HG02642 (cell line): Measurements from ENCODE around the gene B3GNT3.
"Not testable (repeated sequence)": the region's sequence is repeated elsewhere in the genome, so short reads cannot be mapped to it uniquely, and the experiment has no call there.

Source experiments
- ATAC-seq: cut with Tn5 transposase; IDR thresholded peaks from one replicate; pipeline ENCODE4 v1.9.1; 2021; ENCODE audit warnings: mild to moderate bottlenecking; ENCODE audit not compliant: unreplicated experiment, poor library complexity

Gene B3GNT3

DNA sequence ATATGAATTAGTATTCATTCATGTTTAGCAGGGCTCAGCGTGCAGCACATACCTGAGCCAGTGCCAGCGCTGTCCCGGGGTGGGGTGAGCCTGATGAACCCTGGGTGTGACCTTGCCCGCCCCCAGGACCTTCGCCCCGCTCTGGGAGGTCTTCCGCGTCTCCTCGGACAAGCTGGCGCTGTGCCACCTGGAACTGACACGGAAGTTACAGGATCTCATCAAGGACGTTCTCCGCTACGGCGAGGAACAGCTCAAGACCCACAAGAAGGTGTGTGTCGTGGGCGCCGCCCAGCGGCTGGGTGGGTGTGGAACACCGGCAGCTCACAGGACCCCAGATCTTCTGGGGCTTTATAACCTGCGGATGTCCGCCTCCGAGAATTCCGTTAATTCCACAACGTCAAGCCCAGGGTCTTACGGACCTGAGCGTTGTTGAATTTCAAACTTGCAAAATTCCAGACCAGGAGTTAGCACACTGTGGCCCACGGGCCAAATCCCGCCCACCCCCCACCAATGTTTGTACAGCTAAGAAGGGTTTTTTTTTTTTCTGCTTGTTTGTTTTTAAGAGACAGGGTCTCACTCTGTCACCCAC lies 28.3 kb upstream of the B3GNT3 start:
- ATAC-seq, result no peak

DNA sequence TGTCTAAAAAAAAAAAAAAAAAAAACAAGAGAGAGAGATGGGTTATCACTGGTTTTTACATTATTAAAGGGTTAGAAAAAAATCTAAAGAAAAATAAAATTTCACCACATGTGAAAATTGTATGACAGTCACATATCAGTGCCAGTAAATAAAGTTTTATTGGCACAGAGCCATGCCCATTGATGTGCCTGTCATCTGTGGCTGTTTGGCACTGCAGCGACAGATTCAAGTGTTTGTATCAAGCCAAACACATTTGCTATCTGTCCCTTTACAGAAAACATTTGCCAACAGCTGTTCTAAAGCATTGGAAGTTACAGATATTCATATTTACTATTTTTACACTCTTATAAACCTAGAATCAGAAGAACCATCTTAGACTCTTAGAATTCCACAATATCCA lies 27.4 kb upstream of the B3GNT3 start:
- no peak for ATAC-seq

DNA sequence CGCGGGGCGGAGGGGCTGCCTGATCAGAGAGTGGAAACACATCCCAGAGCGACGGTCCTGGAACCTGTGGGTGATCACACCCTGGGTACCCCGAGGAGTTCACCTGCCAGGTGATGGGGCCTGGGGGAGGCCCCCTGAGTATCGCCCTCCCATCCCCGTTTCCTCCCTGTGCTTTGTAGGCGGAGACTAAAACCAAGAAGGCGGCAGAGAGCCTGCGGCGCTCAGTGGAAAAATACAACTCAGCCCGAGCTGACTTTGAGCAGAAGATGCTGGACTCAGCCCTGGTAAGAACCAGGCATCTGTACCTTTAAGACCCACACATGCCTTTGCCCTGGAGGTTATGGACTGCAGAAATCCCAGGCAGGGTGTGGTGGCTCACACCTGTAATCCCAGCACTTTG lies 24.3 kb upstream of the B3GNT3 start:
- ATAC-seq, result no peak

DNA sequence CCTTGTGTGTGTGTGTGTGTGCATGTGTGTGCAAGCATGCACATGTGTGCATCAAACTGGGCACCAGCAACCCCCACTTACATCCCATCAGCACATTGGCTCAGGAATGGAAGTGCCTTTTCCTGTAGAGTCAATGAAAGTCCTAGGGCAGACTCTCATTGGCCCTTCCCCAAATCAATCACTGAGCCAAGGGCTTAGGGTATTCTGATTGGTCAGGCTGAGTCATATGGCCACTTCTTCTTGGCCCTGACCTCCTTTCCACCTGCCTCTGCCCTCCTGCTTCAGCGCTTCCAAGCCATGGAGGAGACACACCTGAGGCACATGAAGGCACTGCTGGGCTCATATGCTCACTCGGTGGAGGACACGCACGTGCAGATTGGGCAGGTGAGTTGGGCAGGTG lies 22.8 kb upstream of the B3GNT3 start:
- ATAC-seq, result no peak

DNA sequence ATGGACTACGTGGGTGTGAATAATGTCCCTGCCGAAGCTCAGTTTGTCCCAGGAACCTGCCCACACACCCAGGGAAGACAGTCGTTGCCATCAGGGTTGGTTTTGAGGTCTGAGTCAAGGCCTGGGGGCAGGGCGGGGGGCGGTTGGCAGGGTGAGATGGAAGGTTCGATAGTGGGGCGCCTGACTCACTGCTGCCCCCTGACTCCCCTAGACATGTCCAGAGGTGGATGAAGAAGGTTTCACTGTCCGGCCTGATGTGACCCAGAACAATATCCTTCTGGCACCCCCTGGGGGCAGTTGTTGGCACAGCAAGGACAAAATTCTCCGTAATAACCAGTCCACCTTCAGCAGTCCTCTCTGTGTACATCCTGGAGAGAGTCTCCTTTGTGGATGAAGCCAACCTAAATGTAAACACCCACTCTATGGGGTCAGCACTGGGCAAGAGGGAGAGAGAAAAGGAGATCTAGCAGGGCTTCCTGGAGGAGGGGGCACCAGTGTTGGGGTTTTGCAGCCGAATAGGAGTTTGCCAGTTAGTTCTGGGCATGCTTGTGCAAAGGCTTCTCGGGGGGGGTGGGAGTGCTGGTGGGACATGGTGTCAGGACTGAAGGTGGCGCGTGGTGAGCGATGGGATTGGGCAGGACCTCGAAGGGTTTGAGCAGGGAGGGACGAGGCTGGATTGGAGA lies 19.6 kb upstream of the B3GNT3 start:
- peak; percentile 1 for ATAC-seq

DNA sequence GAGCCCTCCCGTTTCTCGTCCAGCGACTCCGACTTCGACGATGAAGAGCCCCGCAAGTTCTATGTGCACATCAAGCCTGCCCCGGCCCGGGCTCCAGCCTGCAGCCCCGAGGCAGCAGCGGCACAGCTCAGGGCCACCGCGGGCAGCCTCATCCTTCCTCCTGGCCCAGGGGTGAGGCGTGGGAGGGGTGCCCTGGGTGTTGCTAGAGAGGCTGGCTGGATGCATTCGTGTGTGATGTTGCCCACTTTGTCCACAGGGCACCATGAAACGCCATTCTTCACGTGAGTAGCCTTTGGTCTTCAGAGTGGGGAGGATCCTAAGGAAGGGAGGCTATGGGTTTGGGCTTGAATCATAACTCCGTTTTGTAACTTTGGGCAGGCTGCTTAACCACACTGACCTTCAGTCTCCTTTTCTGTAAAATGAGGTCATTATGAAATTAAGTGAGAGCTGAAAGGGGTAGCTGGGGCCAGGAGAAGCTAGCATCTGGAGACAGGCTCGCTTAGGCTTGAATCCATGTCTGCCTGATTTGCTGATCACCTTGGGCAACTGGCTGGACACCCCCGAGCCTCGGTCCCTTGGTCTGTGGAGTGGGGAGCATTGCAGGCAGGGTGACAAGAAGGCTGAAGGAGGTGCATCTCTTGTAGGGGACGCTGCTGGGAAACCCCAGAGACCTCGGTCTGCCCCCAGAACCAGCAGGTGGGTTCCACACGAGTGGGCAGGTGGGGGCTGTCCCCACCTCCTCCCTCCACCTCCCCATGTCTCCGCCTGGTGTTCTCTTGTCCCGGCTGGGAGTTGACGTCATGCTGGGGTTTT lies 18.7 kb upstream of the B3GNT3 start:
- ATAC-seq, result peak; percentile 72

DNA sequence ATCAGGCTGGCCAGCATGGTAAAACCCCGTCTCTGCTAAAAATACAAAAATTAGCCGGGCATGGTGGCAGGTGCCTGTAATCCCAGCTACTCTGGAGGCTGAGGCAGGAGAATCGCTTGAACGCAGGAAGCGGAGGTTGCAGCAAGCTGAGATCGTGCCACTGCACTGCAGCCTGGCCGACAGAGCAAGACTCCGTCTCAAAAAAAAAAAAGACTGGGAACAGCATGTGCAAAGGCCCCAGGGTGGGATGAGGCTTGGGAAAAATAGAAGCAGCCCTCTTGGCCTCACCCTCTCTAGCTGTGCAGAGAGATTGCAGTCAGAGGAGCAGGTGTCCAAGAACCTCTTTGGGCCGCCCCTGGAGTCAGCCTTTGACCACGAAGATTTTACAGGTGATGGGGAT lies 17.1 kb upstream of the B3GNT3 start:
- not testable (repeated sequence) for ATAC-seq

DNA sequence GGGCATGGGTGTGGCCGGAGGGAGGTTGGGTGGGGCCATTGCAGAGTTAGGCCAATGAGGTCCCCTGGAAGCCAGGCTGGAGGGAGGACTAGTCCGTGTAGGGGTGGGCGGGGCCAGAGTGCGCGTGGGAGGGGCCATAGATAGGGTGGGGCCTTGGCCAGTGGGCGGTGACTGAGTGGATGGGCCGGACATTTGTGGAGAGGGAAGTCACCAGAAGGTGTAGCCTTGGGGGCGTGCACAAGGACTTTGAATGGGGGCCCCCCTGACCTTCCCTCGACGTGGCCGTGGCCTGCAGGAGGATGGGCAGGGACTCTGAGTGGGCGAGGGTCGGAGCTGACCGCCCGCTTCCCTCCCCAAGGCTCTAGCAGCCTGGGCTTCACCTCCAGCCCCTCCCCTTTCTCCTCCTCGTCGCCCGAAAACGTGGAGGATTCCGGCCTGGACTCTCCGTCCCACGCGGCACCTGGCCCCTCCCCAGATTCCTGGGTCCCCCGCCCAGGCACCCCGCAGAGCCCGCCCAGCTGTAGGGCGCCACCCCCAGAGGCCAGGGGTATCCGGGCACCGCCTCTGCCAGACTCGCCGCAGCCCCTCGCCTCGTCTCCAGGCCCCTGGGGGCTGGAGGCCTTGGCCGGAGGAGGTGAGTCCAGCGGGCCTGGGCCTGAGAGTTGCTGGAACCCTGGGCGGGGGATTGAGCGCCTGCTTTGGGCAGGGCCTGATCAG lies 16.5 kb upstream of the B3GNT3 start:
- ATAC-seq, result no peak

DNA sequence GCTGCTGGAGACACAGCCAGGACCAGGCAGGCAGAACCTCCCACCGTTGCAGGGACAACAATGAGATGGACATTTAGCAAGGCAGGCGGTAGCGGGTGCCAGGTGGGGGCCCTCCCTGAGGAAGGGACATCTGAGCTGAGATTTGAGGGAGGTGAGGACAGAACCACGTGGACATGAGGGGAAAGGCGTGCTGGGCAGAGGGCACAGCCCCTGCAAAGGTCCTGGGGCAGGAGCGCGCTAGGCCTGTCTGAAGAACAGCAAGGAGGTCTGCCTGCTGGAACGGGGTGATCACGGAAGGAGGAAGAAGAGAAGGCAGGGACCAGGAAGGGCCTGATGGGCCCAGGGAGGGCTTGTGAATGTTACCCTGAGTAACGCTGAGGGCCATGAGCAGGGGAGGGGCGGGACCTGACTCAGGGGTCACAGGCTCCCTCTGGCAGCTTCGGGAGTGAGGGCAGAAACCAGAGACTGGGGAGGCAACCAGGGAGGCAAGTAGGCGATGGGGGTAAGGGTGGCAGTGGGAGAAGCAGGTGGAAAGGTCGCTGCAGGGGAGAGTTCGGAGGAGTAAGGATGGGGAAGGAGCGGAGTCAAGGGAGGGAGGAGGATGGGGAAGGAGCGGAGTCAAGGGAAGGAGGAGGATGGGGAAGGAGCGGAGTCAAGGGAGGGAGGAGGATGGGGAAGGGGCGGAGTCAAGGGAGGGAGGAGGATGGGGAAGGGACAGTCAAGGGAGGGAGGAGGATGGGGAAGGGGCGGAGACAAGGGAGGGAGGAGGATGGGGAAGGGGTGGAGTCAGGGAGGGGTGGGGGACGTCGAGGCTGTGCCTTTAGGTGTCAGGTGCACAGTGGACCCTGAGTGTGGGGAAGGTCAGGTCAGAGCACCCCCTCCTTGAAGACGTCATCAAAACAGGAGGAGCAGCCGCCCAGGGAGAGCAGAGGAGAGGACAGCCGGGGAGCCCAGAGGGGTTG lies 15.7 kb upstream of the B3GNT3 start:
- no peak for ATAC-seq

DNA sequence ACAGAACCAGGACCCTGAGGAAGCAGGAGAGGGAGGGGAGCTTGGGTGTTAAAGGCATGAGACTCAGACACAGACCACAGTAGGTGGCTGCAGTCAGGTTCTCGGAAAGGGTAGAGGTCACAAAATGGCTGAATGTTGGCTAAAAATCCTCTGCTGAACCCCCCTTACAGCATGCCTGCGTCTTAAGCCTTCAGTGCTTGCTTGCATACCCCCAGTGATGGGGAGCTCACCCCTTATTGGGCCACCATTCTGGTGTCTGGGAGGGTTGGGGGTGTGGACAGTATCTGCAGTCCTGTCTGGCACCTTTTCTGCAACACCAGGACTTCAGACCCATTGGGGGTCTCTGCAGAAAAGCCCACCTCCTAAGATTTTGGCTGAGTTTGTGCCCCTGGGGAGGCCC lies 14.2 kb upstream of the B3GNT3 start:
- no peak for ATAC-seq

DNA sequence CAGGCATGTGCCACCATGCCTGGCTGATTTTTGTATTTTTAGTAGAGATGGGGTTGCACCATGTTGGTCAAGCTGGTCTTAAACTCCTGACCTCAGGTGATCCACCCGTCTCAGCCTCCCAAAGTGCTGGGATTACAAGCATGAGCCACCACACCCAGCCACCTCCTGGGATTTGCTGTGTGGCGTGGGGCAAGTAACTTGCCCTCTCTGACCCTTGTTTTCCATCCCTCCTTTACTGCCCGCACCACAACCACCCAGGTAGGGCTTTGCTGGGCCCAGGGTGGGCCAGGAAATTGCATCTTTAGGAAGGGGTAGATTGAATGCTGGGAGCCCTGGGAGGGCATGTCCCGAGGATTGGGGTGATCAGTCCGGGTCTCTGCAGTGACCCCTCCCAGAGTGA lies 11.2 kb upstream of the B3GNT3 start:
- ATAC-seq, result not testable (repeated sequence)

DNA sequence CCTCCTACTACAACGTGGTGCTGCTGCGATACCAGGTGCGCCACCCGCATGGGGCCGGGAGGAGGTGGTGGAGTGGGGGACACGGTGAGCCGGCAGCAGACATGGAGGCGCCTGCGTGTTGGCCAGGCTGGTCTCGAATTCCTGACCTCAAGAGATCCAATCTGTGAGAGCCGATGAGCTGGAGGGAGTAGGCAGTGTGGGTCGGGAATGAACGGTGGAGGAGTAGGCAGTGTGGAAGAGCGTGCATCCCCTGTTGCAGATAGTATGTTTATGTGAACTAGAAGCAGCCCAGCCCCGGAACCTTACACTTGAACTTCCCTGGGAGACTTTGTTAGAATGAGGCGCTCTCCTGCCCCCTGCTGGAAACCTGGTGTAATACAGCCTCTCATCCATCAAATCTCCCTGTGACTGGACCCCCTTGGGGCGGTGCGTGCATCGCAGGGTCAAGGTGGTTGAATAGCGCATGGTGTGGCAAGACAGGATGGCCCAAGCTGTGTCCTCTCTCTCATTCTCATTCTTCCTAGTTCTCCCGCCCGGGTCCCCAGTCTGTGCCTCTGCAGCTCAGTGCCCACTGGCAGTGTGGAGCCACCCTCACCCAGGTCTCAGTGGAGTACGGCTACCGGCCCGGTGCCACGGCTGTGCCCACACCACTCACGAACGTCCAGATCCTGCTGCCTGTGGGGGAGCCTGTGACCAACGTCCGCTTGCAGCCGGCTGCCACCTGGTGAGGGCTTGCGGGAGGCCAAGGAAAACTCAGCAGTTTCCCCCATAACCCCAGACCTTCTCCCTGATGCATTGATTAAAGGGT lies 10.5 kb upstream of the B3GNT3 start:
- ATAC-seq, result no peak

DNA sequence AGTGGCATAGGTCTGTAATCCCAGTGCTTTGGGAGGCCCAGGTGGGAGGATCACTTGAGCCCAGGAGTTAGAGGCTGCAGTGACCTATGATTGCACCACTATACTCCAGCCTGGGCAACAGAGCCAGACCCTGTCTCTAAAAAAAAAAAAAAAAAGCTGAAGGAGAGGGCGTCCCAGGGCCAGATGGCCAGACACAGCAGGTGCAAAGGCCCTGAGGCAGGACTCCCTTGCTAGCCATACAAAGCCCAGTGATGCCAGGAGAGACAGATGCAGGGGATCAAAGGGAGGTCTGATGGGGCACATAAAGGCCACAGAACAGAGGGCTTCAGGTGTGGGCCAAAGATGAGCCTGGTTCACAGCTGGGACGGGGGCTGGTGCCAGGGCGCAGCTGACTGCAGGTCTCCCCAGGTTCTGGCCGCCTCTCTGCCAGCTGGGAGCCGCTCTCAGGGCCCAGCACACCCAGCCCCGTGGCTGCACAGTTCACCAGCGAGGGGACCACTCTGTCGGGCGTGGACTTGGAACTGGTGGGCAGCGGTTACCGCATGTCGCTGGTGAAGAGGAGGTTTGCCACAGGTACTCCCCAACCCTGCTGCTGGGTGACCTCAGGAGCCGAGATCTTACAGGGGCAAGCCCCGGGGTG lies 7.5 kb upstream of the B3GNT3 start:
- no peak for ATAC-seq

DNA sequence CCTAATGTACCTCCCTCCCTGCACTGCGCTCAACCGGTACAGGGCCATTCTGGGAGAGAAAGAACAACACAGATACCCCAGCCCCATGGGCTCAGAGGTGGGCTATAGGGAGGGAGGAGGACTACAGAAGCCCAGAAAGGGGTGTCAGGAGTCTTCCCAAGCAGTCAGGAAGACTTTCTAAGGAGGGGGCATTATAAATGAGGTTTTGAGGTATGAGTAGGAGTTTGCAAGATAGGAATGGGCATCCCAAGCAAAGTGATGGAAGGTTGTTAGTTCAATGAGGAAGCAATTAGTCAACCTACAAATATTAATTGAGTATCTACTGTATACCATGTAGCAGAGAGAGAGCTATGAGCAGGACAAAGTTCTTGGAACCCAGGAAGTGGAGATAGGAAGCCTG lies 6.3 kb upstream of the B3GNT3 start:
- ATAC-seq, result no peak

DNA sequence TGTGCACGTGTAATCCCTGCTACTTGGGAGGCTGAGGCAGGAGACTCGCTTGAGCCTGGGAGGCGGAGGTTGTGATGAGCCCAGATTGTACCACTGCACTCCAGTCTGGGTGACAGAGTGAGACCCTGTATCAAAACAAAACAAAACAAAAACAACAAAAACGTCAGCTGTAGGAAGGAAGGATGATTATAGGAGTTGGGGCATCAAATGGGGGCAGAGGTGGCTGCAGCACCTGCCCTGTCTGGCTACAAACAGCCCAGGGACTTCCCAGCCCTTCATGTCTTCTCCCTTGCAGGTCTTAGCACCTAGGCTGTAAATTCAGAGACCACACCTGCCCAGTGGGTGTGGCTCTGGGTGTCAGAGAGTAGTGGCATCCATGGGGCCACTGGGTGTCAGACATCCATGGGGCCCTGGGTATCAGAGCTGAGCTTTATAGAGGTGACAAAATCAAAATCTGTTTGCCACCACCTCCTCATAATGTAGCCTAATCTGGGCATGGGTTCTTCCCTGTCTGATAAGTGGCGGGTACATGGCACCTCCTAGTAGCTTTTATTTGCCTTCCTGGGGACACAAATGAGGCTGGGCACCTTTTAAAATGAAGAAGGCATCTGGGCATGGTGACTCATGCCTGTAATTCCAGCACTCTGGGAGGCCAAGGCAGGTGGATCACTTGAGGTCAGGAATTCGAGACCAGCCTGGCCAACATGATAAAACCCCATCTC lies 4.7 kb upstream of the B3GNT3 start:
- no peak for ATAC-seq

DNA sequence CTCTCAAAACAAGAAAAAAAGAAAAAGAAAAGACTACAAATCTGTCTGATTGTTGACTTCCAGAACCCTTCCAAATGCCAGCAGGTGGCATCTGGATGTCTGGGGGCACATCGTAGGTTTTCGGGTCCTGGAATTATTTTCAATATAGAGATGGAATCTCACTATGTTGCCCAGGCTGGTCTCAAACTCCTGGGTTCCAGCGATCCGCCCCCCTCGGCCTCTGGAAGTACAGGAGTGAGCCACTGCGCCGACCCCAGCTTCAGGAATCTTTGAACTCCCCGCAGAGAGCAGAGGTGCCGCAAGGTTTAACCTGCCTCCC lies 567 bp upstream of the B3GNT3 start:
- no peak for ATAC-seq

DNA sequence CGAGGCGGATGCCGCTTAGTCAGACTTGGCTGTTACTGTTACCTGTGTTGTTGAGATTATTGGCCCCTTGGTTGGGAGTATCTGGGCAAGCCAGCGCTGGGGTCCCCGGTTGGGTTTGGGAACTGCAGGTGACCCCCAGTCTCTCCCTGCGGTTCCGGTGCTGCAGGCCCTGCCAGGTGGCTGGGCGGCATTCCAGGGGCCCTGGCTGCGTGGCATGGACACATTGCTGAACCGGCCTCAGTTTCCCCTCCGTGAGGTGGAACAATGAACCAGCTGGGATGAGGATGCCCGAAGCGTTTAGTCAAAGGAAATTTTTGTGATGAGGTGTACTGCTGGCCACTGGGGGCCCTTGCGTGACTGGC lies 538 bp downstream of the B3GNT3 start:
- no peak for ATAC-seq
